Left ventricle myocardium superior (tissue), 1 donor: Measurements from ENCODE around the gene NCOR2. TPM values are rescaled to one million over a fixed set of nuclear protein-coding genes. Genes with fewer than 3 reads are reported as not detected.

Experiments
- ATAC-seq: fragments of 200-7000 bp; cut with Tn5 transposase; one replicate; pipeline ENCODE4 v1.9.1; 2020; ENCODE audit warnings: mild to moderate bottlenecking, moderate library complexity
- DNase-seq: peaks from one replicate; pipeline ENCODE4 v3.0.0-alpha.2; 2020
- intact Hi-C: fragments of 100-400 bp; cut with micrococcal nuclease; formaldehyde crosslinking; loops from one replicate; pipeline ENCODE4 v1.11.0; 2022
- total RNA-seq: library from RNA; stranded (reverse); fragmentation: NEBNext Ultra II Directional; extraction: Animal tissue kit (Norgen Biotek cat#: 25700); gene quantifications from one replicate; pipeline ENCODE4 v1.2.1, GENCODE V29; 2021
- donor health status: DM: no; HTN: yes; CAD: no; lungs with severe emphysema.

Gene NCOR2
- total RNA-seq, 1 donor from 2014 or later, result 142 TPM

- peak; percentile 78 for DNase-seq
- peak; percentile 28 for ATAC-seq
- intact Hi-C loops, result no loop called here
Observed at GRCh38 chr12:124551268-124552144, 15.9 kb downstream of the NCOR2 start.

- DNase-seq (no peak), ATAC-seq (peak; percentile 2)
- intact Hi-C loops, result no loop called here
Observed at GRCh38 chr12:124550123-124551089, 17.0 kb downstream of the NCOR2 start.

- DNase-seq (no peak), ATAC-seq (peak; percentile 16)
- intact Hi-C loops, result no loop called here
Observed at GRCh38 chr12:124549629-124550028, 17.8 kb downstream of the NCOR2 start.

GRCh38 chr12:124548854-124549378 lies 18.5 kb downstream of the NCOR2 start:
- ATAC-seq, result peak; percentile 50
- peak; percentile 63 for DNase-seq
- intact Hi-C loops, result no loop called here

- DNase-seq (no peak), ATAC-seq (no peak)
- intact Hi-C loops, result no loop called here
Observed at GRCh38 chr12:124547626-124548025, 19.8 kb downstream of the NCOR2 start.

GRCh38 chr12:124545508-124546418 lies 21.6 kb downstream of the NCOR2 start:
- DNase-seq (no peak), ATAC-seq (no peak)
- intact Hi-C loops, result no loop called here

- no peak for ATAC-seq
- intact Hi-C loops, result no loop called here
- peak; percentile 23 for DNase-seq
Observed at GRCh38 chr12:124544983-124545382, 22.4 kb downstream of the NCOR2 start.

- ATAC-seq (no peak), DNase-seq (peak; percentile 32)
- intact Hi-C loops, result no loop called here
Observed at GRCh38 chr12:124544311-124544970, 23.0 kb downstream of the NCOR2 start.

- peak; percentile 2 for ATAC-seq
- DNase-seq, result peak; percentile 24
- intact Hi-C loops, result no loop called here
Observed at GRCh38 chr12:124543590-124544310, 23.7 kb downstream of the NCOR2 start.

GRCh38 chr12:124543052-124543589 lies 24.3 kb downstream of the NCOR2 start:
- DNase-seq, result peak; percentile 39
- ATAC-seq, result peak; percentile 16
- intact Hi-C loops, result no loop called here

GRCh38 chr12:124542021-124542949 lies 25.1 kb downstream of the NCOR2 start:
- DNase-seq (peak; percentile 34), ATAC-seq (no peak)
- intact Hi-C loops, result no loop called here

- DNase-seq, result no peak
- intact Hi-C loops, result no loop called here
- ATAC-seq, result no peak
Observed at GRCh38 chr12:124541322-124541721, 26.1 kb downstream of the NCOR2 start.

GRCh38 chr12:124539084-124540041 lies 28.0 kb downstream of the NCOR2 start:
- DNase-seq (peak; percentile 30), ATAC-seq (no peak)
- intact Hi-C loops, result no loop called here

- ATAC-seq, result peak; percentile 66
- intact Hi-C loops, result no loop called here
- peak; percentile 69 for DNase-seq
Observed at GRCh38 chr12:124538194-124539082, 29.0 kb downstream of the NCOR2 start.
